GM12878 (cell line): ENCODE data around the gene PLEKHD1.

Experiments
- FOXM1 ChIP-seq: IDR thresholded peaks from 2 replicates; pipeline ENCODE4 v1.6.1; 2012; ENCODE audit warnings: low read depth, mild to moderate bottlenecking, inconsistent platforms, low read length, moderate library complexity
- HDAC2 ChIP-seq: fragments of 200-600 bp; sonication (generic); IDR thresholded peaks from 2 replicates; pipeline ENCODE4 v1.6.1; 2017
- POLR2A ChIP-seq: IDR thresholded peaks from 2 replicates; pipeline ENCODE4 v1.6.1; 2011; ENCODE audit warnings: low read depth, mild to moderate bottlenecking, low read length
- RAD21 ChIP-seq: IDR thresholded peaks from 2 replicates; pipeline ENCODE4 v1.6.1; 2011; ENCODE audit warnings: mild to moderate bottlenecking, low read depth, low read length, moderate library complexity; ENCODE audit not compliant: insufficient read depth
- RELA ChIP-seq: fragments of 450-650 bp; IDR thresholded peaks from 2 replicates; pipeline ENCODE4 v1.8.0; 2014; ENCODE audit warnings: borderline replicate concordance; ENCODE audit not compliant: partially characterized antibody
- TF ChIP-seq, protein P1 (sequence below), 3 experiments: IDR thresholded peaks in 2 of 3; conservative IDR thresholded peaks in 1 of 3; 2 replicates each; pipeline ENCODE4 v1.5.1; 2011; ENCODE audit warnings: low read depth in 3 of 3, low read length in 3 of 3, mild to moderate bottlenecking in 3 of 3, control low read depth in 2 of 3, moderate library complexity in 2 of 3, inconsistent platforms in 1 of 3, mixed read lengths in 1 of 3; ENCODE audit not compliant: control insufficient read depth in 2 of 3, insufficient read depth in 1 of 3; ENCODE audit errors: extremely low read depth in 1 of 3

DNA sequence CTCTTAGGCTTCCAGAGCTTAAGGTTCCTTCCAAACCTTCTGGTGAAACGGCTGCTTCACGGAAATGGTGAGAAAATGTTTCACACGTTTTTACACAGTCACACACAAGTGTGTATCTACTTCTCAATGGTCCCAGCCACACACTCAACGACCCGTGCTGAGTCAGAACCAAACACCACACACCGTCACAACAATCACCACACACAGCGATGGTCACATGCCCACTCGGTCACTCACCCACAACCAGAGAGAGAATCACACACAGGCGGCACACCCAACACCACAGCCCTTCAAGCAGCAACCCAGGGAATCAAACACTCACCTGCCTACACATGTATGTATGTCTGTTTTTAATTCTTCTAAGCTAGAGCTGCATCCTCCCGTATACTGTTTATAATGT is 12.6 kb upstream of the PLEKHD1 start:
- TF ChIP-seq, protein P1, sequence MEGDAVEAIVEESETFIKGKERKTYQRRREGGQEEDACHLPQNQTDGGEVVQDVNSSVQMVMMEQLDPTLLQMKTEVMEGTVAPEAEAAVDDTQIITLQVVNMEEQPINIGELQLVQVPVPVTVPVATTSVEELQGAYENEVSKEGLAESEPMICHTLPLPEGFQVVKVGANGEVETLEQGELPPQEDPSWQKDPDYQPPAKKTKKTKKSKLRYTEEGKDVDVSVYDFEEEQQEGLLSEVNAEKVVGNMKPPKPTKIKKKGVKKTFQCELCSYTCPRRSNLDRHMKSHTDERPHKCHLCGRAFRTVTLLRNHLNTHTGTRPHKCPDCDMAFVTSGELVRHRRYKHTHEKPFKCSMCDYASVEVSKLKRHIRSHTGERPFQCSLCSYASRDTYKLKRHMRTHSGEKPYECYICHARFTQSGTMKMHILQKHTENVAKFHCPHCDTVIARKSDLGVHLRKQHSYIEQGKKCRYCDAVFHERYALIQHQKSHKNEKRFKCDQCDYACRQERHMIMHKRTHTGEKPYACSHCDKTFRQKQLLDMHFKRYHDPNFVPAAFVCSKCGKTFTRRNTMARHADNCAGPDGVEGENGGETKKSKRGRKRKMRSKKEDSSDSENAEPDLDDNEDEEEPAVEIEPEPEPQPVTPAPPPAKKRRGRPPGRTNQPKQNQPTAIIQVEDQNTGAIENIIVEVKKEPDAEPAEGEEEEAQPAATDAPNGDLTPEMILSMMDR (IDR thresholded peaks at IDR 0.05 in 2 of 3, conservative IDR thresholded peaks at IDR 0.05 in 1 of 3; ENCODE audit: control insufficient read depth in 2 of 3, extremely low read depth in 1 of 3, insufficient read depth in 1 of 3, low read depth in 3 of 3, low read length in 3 of 3) = no peak
- TF ChIP-seq RELA (no peak), HDAC2 (no peak), FOXM1 (no peak), RAD21 (no peak), POLR2A (no peak)
